Neural cell (in vitro differentiated cells): ENCODE measurements around the gene FSTL3. TPM values are rescaled to one million over a fixed set of nuclear protein-coding genes. Genes with fewer than 3 reads are reported as not detected.

Experiments used
- H2AFZ ChIP-seq: fragments of 200-600, 300-800 bp; sonication (generic), shearing (Covaris generic); 2 replicates; pipeline ENCODE4 v1.6.0; 2014; ENCODE audit warnings: low read depth, mild to moderate bottlenecking, antibody characterized with exemption, low read length, moderate library complexity
- H3F3A ChIP-seq: fragments of 200-600 bp; shearing (Covaris generic); 2 replicates; pipeline ENCODE4 v1.6.1; 2016; ENCODE audit warnings: mild to moderate bottlenecking, moderate library complexity, mixed read lengths, antibody characterized with exemption, low read length; ENCODE audit not compliant: insufficient read depth, poor library complexity, severe bottlenecking
- H3K27ac ChIP-seq: fragments of 200-600, 300-800 bp; sonication (generic), shearing (Covaris generic); 2 replicates; pipeline ENCODE4 v1.5.1; 2014; ENCODE audit warnings: mild to moderate bottlenecking, low read length, moderate library complexity
- H3K27me3 ChIP-seq: fragments of 300-800, 200-600 bp; sonication (generic), shearing (Covaris generic); 2 replicates; pipeline ENCODE4 v1.6.0; 2014; ENCODE audit warnings: mild to moderate bottlenecking, low read depth, low read length, moderate library complexity; ENCODE audit not compliant: insufficient read depth
- H3K36me3 ChIP-seq: fragments of 300-800, 200-600 bp; sonication (generic), shearing (Covaris generic); 2 replicates; pipeline ENCODE4 v1.5.1; 2014; ENCODE audit warnings: mild to moderate bottlenecking, antibody characterized with exemption, low read length, moderate library complexity; ENCODE audit not compliant: insufficient read depth
- H3K4me2 ChIP-seq: fragments of 300-800, 200-600 bp; sonication (generic), shearing (Covaris generic); 2 replicates; pipeline ENCODE4 v1.6.0; 2014; ENCODE audit warnings: mild to moderate bottlenecking, low read length
- H3K4me3 ChIP-seq: fragments of 300-800, 200-600 bp; sonication (generic), shearing (Covaris generic); 2 replicates; pipeline ENCODE4 v1.5.1; 2014; ENCODE audit warnings: mild to moderate bottlenecking, low read length, moderate library complexity
- H3K79me2 ChIP-seq: fragments of 200-600 bp; shearing (Covaris generic); replicated peaks from 2 replicates; pipeline ENCODE4 v1.6.0; 2014; ENCODE audit warnings: mild to moderate bottlenecking, low read length, moderate library complexity; ENCODE audit not compliant: insufficient read depth
- H3K9ac ChIP-seq: fragments of 300-800, 200-600 bp; sonication (generic), shearing (Covaris generic); 2 replicates; pipeline ENCODE4 v1.6.1; 2016; ENCODE audit warnings: mild to moderate bottlenecking, low read length, mixed read lengths
- H3K9me2 ChIP-seq: fragments of 200-600 bp; shearing (Covaris generic); 2 replicates; pipeline ENCODE4 v1.6.1; 2016; ENCODE audit warnings: mild to moderate bottlenecking, low read length, mixed read lengths; ENCODE audit not compliant: insufficient read depth
- H3K9me3 ChIP-seq: fragments of 200-600, 300-800 bp; sonication (generic), shearing (Covaris generic); 2 replicates; pipeline ENCODE4 v1.6.1; 2016; ENCODE audit warnings: mild to moderate bottlenecking, mixed run types, low read length, moderate library complexity, mixed read lengths
- H4K20me1 ChIP-seq: fragments of 200-600 bp; shearing (Covaris generic); 2 replicates; pipeline ENCODE4 v1.6.1; 2016; ENCODE audit warnings: mild to moderate bottlenecking, mixed run types; ENCODE audit not compliant: insufficient read depth
- CTCF ChIP-seq: fragments of 450-650 bp; IDR thresholded peaks from 2 replicates; pipeline ENCODE4 v1.5.1; 2014; ENCODE audit warnings: antibody characterized with exemption, mild to moderate bottlenecking, moderate library complexity; ENCODE audit not compliant: poor library complexity, severe bottlenecking
- EP300 ChIP-seq: fragments of 450-650 bp; conservative IDR thresholded peaks from 2 replicates; pipeline ENCODE4 v1.6.1; 2014; ENCODE audit warnings: antibody characterized with exemption, mild to moderate bottlenecking, moderate library complexity; ENCODE audit not compliant: poor library complexity, severe bottlenecking
- EZH2 ChIP-seq: fragments of 200-600, 300-800 bp; shearing (Covaris generic), sonication (generic); IDR thresholded peaks from 2 replicates; pipeline ENCODE4 v1.6.1; 2014; ENCODE audit warnings: antibody characterized with exemption, low read length, borderline replicate concordance, mild to moderate bottlenecking; ENCODE audit not compliant: insufficient read depth, poor library complexity, severe bottlenecking
- MXI1 ChIP-seq: fragments of 450-650 bp; conservative IDR thresholded peaks from 2 replicates; pipeline ENCODE4 v1.6.1; 2014; ENCODE audit warnings: antibody characterized with exemption, mild to moderate bottlenecking; ENCODE audit not compliant: poor library complexity, severe bottlenecking
- POLR2AphosphoS5 ChIP-seq: IDR thresholded peaks from 2 replicates; pipeline ENCODE4 v1.6.1; 2012
- RAD21 ChIP-seq: fragments of 450-650 bp; conservative IDR thresholded peaks from 2 replicates; pipeline ENCODE4 v1.6.1; 2014; ENCODE audit warnings: antibody characterized with exemption, mild to moderate bottlenecking, moderate library complexity
- REST ChIP-seq: IDR thresholded peaks from 2 replicates; pipeline ENCODE4 v1.6.1; 2012; ENCODE audit warnings: borderline replicate concordance
- SMC3 ChIP-seq: fragments of 450-650 bp; conservative IDR thresholded peaks from 2 replicates; pipeline ENCODE4 v1.6.1; 2014; ENCODE audit warnings: antibody characterized with exemption, mild to moderate bottlenecking, moderate library complexity; ENCODE audit not compliant: poor library complexity
- TAF1 ChIP-seq: IDR thresholded peaks from 2 replicates; pipeline ENCODE4 v1.6.1; 2012; ENCODE audit warnings: low read depth
- polyA plus RNA-seq: library from polyadenylated mRNA; depleted of rRNA; stranded (reverse); fragments of >200 nt; gene quantifications from 2 replicates; pipeline ENCODE4 v1.2.3, GENCODE V29; 2014

FSTL3 gene
- polyA plus RNA-seq, 1 donor from 2014 or later = 3.1 TPM

- Histone ChIP-seq H3K9ac (no peak overlapping the region), H3K36me3 (no peaks in the 10 kb centered on the region), H3K79me2 (peaks cover 35% of the 10 kb centered on the region), H3K9me3 (no peaks in the 10 kb centered on the region), H3K4me2 (no peak overlapping the region), H3K27ac (no peak overlapping the region), H3K27me3 (no peaks in the 10 kb centered on the region), H3K4me3 (no peak overlapping the region), H2AFZ (no peak overlapping the region), H3K9me2 (no peaks in the 10 kb centered on the region), H4K20me1 (no peaks in the 10 kb centered on the region), H3F3A (no peaks in the 10 kb centered on the region)
- TF ChIP-seq MXI1 = no peak
- no peak for TF ChIP-seq EZH2
- TF ChIP-seq RAD21 = no peak
- TF ChIP-seq CTCF = no peak
- no peak for TF ChIP-seq TAF1
- TF ChIP-seq REST = no peak
- no peak for TF ChIP-seq POLR2AphosphoS5
- TF ChIP-seq SMC3 = no peak
- TF ChIP-seq EP300 = no peak
Observed at GRCh38 chr19:723714-724113, 47.5 kb downstream of the FSTL3 start.

GRCh38 chr19:725461-726089 is 49.4 kb downstream of the FSTL3 start:
- H3K9me2 ChIP-seq = no peaks in the 10 kb centered on the region
- TF ChIP-seq CTCF (no peak), RAD21 (no peak), SMC3 (no peak), EP300 (no peak), REST (no peak), MXI1 (no peak), EZH2 (no peak), TAF1 (no peak), POLR2AphosphoS5 (no peak)
- H4K20me1 ChIP-seq = no peaks in the 10 kb centered on the region
- no peaks in the 10 kb centered on the region for H3K36me3 ChIP-seq
- H2AFZ ChIP-seq = no peak overlapping the region
- no peaks in the 10 kb centered on the region for H3K27me3 ChIP-seq
- no peaks in the 10 kb centered on the region for H3K9me3 ChIP-seq
- H3K9ac ChIP-seq = no peak overlapping the region
- H3K79me2 ChIP-seq = peaks cover 25% of the 10 kb centered on the region
- no peak overlapping the region for H3K27ac ChIP-seq
- no peak overlapping the region for H3K4me3 ChIP-seq
- H3F3A ChIP-seq = no peaks in the 10 kb centered on the region
- no peak overlapping the region for H3K4me2 ChIP-seq
